OCI-LY1 (cell line): ENCODE measurements around the gene NDUFAF4.

ENCODE experiments used
- H2AFZ ChIP-seq: fragments of 200-600 bp; sonication (generic), shearing (Covaris generic); 2 replicates; pipeline ENCODE4 v1.6.0; 2014; ENCODE audit warnings: antibody characterized with exemption, mild to moderate bottlenecking, low read length
- H3F3A ChIP-seq: fragments of 200-600 bp; sonication (generic), shearing (Covaris generic); 2 replicates; pipeline ENCODE4 v1.6.0; 2014; ENCODE audit warnings: mild to moderate bottlenecking, antibody characterized with exemption, low read length, moderate library complexity; ENCODE audit not compliant: insufficient read depth
- H3K27ac ChIP-seq: fragments of 200-600 bp; sonication (generic); 2 replicates; pipeline ENCODE4 v1.5.1; 2014; ENCODE audit warnings: low read length, mixed run types, mild to moderate bottlenecking, low read depth; ENCODE audit not compliant: poor library complexity, severe bottlenecking
- H3K27me3 ChIP-seq: fragments of 200-600 bp; sonication (generic); 2 replicates; pipeline ENCODE4 v1.6.0; 2014; ENCODE audit warnings: antibody characterized with exemption, mild to moderate bottlenecking, low read length, moderate library complexity; ENCODE audit not compliant: insufficient read depth
- H3K36me3 ChIP-seq: fragments of 200-600 bp; sonication (generic); 2 replicates; pipeline ENCODE4 v1.6.1; 2014; ENCODE audit warnings: mild to moderate bottlenecking, antibody characterized with exemption, low read length, moderate library complexity, mixed read lengths; ENCODE audit not compliant: insufficient read depth
- H3K4me1 ChIP-seq: fragments of 200-600 bp; sonication (generic); 2 replicates; pipeline ENCODE4 v1.5.1; 2014; ENCODE audit warnings: mild to moderate bottlenecking, low read length, moderate library complexity; ENCODE audit not compliant: insufficient read depth, severe bottlenecking
- H3K4me2 ChIP-seq: fragments of 200-600 bp; sonication (generic), shearing (Covaris generic); 2 replicates; pipeline ENCODE4 v1.6.1; 2014; ENCODE audit warnings: low read length
- H3K4me3 ChIP-seq: fragments of 200-600 bp; sonication (generic); 2 replicates; pipeline ENCODE4 v1.5.1; 2014; ENCODE audit warnings: low read length, low read depth, mild to moderate bottlenecking, mixed read lengths; ENCODE audit not compliant: poor library complexity, severe bottlenecking
- H3K79me2 ChIP-seq: fragments of 200-600 bp; shearing (Covaris generic); 2 replicates; pipeline ENCODE4 v1.6.1; 2016; ENCODE audit warnings: mixed run types, low read length, mixed read lengths; ENCODE audit not compliant: insufficient read depth
- H3K9ac ChIP-seq: fragments of 200-600 bp; sonication (generic), shearing (Covaris generic); 2 replicates; pipeline ENCODE4 v1.6.1; 2014; ENCODE audit warnings: mild to moderate bottlenecking, low read length, mixed read lengths
- H3K9me2 ChIP-seq: fragments of 200-600 bp; sonication (generic), shearing (Covaris generic); 2 replicates; pipeline ENCODE4 v1.6.1; 2014; ENCODE audit warnings: low read depth, mild to moderate bottlenecking, low read length, mixed read lengths
- H3K9me3 ChIP-seq: fragments of 200-600 bp; shearing (Covaris generic); 2 replicates; pipeline ENCODE4 v1.6.1; 2014; ENCODE audit warnings: low read length, mixed read lengths
- H4K20me1 ChIP-seq: fragments of 200-600 bp; sonication (generic), shearing (Covaris generic); 2 replicates; pipeline ENCODE4 v1.6.0; 2016; ENCODE audit warnings: mild to moderate bottlenecking, low read length; ENCODE audit not compliant: insufficient read depth
- EZH2 ChIP-seq: fragments of 200-600 bp; sonication (generic), shearing (Covaris generic); IDR thresholded peaks from 2 replicates; pipeline ENCODE4 v1.8.0; 2017; ENCODE audit warnings: borderline replicate concordance, mixed run types, mild to moderate bottlenecking, antibody characterized with exemption, low read length, moderate library complexity, mixed read lengths
- TF ChIP-seq, protein P1 (sequence below): fragments of 200-600 bp; sonication (generic), shearing (Covaris generic); IDR thresholded peaks from 2 replicates; pipeline ENCODE4 v1.5.1; 2017; ENCODE audit warnings: mild to moderate bottlenecking, antibody characterized with exemption, low read length, moderate library complexity, mixed read lengths

NDUFAF4 gene

DNA sequence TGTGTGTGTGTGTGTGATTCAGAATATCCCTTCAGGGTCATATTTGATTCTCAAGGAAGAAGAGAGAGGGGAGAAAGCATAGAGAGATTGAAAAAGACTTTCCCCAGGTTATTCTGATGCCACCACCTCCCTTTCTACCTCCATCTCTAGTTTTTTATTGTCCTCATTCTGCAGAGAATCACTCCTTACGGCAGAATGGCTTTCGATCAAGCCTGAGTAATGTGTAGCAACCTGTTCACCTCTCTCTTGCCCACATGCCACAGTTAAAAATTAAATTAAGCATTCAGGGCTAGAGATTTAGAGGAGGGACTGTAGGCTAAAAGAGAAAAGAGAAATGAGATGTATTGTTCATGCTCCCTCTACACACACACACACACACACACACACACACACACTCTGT, 45.0 kb upstream of the NDUFAF4 start:
- Histone ChIP-seq H3K36me3 (no peaks in the 10 kb centered on the region), H3K9me2 (no peaks in the 10 kb centered on the region), H3K27ac (no peak overlapping the region), H3K4me2 (no peak overlapping the region), H3K4me3 (no peak overlapping the region), H3K9me3 (0 out of 2 replicates have a peak, but pooled peaks cover 3% of the 10 kb centered on the region), H2AFZ (no peak overlapping the region), H3K79me2 (no peaks in the 10 kb centered on the region), H3F3A (no peaks in the 10 kb centered on the region), H3K4me1 (peaks cover 26% of the 10 kb centered on the region), H3K27me3 (no peaks in the 10 kb centered on the region), H3K9ac (no peak overlapping the region), H4K20me1 (no peaks in the 10 kb centered on the region)
- no peak for TF ChIP-seq EZH2
- TF ChIP-seq, protein P1, sequence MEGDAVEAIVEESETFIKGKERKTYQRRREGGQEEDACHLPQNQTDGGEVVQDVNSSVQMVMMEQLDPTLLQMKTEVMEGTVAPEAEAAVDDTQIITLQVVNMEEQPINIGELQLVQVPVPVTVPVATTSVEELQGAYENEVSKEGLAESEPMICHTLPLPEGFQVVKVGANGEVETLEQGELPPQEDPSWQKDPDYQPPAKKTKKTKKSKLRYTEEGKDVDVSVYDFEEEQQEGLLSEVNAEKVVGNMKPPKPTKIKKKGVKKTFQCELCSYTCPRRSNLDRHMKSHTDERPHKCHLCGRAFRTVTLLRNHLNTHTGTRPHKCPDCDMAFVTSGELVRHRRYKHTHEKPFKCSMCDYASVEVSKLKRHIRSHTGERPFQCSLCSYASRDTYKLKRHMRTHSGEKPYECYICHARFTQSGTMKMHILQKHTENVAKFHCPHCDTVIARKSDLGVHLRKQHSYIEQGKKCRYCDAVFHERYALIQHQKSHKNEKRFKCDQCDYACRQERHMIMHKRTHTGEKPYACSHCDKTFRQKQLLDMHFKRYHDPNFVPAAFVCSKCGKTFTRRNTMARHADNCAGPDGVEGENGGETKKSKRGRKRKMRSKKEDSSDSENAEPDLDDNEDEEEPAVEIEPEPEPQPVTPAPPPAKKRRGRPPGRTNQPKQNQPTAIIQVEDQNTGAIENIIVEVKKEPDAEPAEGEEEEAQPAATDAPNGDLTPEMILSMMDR: no peak

DNA sequence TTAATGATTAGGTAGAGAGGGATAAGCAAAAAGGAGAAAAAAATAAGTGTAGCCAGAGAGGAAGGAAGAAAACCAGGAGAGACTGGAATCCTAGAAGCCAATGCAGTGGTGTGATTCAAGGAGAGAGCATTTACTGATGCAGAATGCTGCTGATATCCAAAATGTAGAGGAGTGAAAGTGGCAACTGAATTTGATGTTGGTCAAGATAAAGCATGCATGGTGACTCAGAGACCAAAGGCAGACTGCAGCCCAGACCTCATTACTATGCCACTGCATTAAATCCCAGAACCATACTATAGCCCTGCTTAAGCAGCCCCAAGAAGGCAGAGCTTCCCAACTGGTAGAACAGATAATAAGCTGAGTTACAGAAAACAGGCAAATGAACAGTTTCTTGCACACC, 42.6 kb upstream of the NDUFAF4 start:
- peaks cover 17% of the 10 kb centered on the region for H3K4me1 ChIP-seq
- no peaks in the 10 kb centered on the region for H4K20me1 ChIP-seq
- H3K27me3 ChIP-seq: no peaks in the 10 kb centered on the region
- H2AFZ ChIP-seq: no peak overlapping the region
- H3K36me3 ChIP-seq: no peaks in the 10 kb centered on the region
- no peak overlapping the region for H3K4me2 ChIP-seq
- H3K4me3 ChIP-seq: no peak overlapping the region
- H3K27ac ChIP-seq: no peak overlapping the region
- H3K9me2 ChIP-seq: no peaks in the 10 kb centered on the region
- no peaks in the 10 kb centered on the region for H3K9me3 ChIP-seq
- H3K9ac ChIP-seq: no peak overlapping the region
- TF ChIP-seq EZH2: no peak
- TF ChIP-seq, protein P1: no peak
- H3K79me2 ChIP-seq: no peaks in the 10 kb centered on the region
- no peaks in the 10 kb centered on the region for H3F3A ChIP-seq

DNA sequence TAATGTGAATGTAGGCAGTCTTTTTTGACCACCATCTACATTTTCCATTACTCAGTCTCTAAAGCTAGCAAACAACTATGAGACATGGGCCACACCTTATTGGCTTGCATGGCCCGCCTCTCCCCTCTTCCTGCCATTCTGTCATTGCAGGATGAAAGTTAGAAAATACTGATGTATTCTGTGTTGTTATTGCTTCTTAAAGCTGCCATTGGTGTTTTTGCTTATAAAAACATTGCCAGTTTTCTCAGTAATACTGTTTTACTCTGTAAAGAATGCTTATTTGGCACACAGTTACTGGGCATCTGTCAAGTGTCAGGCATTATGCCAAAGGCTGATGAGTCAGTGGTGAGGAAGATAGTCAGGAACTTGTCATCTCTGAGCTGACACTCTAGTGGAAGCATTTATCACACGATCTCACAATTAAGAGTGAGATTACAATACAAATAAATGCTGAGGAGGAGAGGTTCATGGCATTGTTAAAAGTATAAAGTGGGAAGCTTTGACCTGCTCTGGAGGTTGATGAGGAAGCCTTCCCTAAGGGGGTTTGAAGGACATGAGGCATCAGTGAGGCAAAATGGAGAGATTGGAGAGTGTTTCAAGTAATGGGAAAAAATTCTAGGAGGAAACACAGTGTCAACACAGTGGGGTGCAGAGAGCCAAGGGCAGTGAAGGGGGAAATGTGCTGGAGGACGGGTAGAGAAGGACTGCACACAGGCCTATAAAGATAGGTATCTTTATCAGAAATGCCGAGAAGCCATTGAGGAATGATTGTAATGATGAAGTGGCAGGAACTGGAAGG, 41.5 kb upstream of the NDUFAF4 start:
- H3K27me3 ChIP-seq: no peaks in the 10 kb centered on the region
- H3K9ac ChIP-seq: no peak overlapping the region
- H3K9me3 ChIP-seq: no peaks in the 10 kb centered on the region
- H3K9me2 ChIP-seq: no peaks in the 10 kb centered on the region
- no peak overlapping the region for H3K4me2 ChIP-seq
- no peak overlapping the region for H3K4me3 ChIP-seq
- H3F3A ChIP-seq: no peaks in the 10 kb centered on the region
- no peaks in the 10 kb centered on the region for H3K79me2 ChIP-seq
- H4K20me1 ChIP-seq: no peaks in the 10 kb centered on the region
- H3K4me1 ChIP-seq: peaks cover 17% of the 10 kb centered on the region
- TF ChIP-seq, protein P1: no peak
- no peak for TF ChIP-seq EZH2
- H2AFZ ChIP-seq: no peak overlapping the region
- H3K27ac ChIP-seq: peak overlapping the region; percentile 24
- no peaks in the 10 kb centered on the region for H3K36me3 ChIP-seq
